ENCODE results near the gene EPHA5. TPM values are rescaled to one million over a fixed set of nuclear protein-coding genes. Genes with fewer than 3 reads are reported as not detected.

EPHA5 gene
- total RNA-seq, 1 experiment from 2014 or later, result 0.11 TPM

DNA sequence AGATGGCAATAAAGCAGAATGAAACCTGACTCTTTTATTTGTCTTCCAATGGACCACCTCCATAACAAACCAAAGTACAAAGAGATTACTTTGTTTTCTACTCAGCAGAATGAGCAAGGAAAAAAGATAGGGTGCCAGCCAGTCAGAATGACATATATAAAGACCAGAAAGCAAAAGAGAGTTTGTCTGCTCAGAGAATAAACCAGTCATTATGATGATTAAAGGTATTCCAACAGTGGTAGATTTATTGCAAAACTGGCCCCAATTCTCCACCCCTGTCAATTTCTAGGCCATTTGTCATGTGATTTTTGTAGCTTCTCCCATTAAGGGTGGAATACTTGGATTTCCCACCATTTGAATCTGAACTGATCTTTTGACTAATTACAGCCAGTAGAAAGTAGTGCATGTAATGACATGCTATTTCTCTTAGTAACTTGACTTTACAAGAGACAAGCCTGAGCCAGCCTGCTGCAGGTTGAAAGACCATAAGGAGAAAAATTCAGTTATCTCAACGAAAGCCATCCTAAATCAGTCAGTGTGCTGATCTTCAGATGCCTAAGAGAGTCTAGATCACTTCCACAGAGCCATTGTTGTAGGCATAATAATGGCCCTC lies 203.1 kb downstream of the EPHA5 start:
- Histone ChIP-seq H3K4me3 (ENCODE audit: low read depth, low read length) (no peak overlapping the region), H3K9me3 (no peaks in the 10 kb centered on the region), H3K27me3 (replicated peaks; ENCODE audit: control insufficient read depth, insufficient read depth, low read length) (no peaks in the 10 kb centered on the region), H3K36me3 (ENCODE audit: control insufficient read depth, insufficient read depth, low read length) (no peaks in the 10 kb centered on the region), H3K4me1 (no peaks in the 10 kb centered on the region)
- Mint-ChIP-seq H3K27ac (ENCODE audit: unreplicated experiment) (no peak overlapping the region), H3K4me1 (ENCODE audit: low read depth, unreplicated experiment) (no peaks in the 10 kb centered on the region), H3K9me3 (ENCODE audit: unreplicated experiment) (no peaks in the 10 kb centered on the region), H3K36me3 (ENCODE audit: insufficient read depth, unreplicated experiment) (no peaks in the 10 kb centered on the region), H3K4me3 (ENCODE audit: unreplicated experiment) (no peak overlapping the region), H3K27me3 (ENCODE audit: insufficient read depth, unreplicated experiment) (no peaks in the 10 kb centered on the region)
- BruUV-seq (replicated peaks), result no TSS peak
- ChIA-PET CTCF (no interaction called here), POLR2A (no interaction called here)
- DNase-seq, result no peak
- TF ChIP-seq, protein P1, sequence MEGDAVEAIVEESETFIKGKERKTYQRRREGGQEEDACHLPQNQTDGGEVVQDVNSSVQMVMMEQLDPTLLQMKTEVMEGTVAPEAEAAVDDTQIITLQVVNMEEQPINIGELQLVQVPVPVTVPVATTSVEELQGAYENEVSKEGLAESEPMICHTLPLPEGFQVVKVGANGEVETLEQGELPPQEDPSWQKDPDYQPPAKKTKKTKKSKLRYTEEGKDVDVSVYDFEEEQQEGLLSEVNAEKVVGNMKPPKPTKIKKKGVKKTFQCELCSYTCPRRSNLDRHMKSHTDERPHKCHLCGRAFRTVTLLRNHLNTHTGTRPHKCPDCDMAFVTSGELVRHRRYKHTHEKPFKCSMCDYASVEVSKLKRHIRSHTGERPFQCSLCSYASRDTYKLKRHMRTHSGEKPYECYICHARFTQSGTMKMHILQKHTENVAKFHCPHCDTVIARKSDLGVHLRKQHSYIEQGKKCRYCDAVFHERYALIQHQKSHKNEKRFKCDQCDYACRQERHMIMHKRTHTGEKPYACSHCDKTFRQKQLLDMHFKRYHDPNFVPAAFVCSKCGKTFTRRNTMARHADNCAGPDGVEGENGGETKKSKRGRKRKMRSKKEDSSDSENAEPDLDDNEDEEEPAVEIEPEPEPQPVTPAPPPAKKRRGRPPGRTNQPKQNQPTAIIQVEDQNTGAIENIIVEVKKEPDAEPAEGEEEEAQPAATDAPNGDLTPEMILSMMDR (IDR thresholded peaks at IDR 0.05; ENCODE audit: insufficient read depth in 1 of 2, low read depth in 1 of 2, low read length in 1 of 2, severe bottlenecking in 1 of 2, unreplicated experiment in 1 of 2), result no peak
- intact Hi-C loops (cut with micrococcal nuclease; ENCODE audit: unreplicated experiment), result no loop called here

DNA sequence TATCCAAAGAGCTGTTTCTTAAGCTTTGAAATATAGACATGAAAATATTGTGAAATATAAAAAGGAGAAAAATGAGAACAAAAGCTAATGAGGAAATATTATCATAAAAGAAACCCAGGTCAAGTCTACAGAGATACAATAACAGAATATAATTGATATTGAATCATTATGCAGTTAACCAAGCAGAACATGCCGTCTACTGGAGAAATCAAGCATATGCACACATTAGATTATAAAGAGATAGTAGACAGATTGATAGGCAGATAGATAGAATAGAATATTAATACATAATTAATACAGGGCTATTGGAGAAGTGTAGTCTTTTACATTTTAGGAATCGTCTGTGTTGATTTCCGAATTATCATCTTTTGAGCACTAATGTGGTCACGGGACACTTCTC lies 208.5 kb downstream of the EPHA5 start:
- H3K4me3 Mint-ChIP-seq (ENCODE audit: unreplicated experiment), result no peak overlapping the region
- no peak overlapping the region for H3K27ac Mint-ChIP-seq (ENCODE audit: unreplicated experiment)
- H3K36me3 Mint-ChIP-seq (ENCODE audit: insufficient read depth, unreplicated experiment), result no peaks in the 10 kb centered on the region
- H3K4me1 Mint-ChIP-seq (ENCODE audit: low read depth, unreplicated experiment), result no peaks in the 10 kb centered on the region
- H3K27me3 Mint-ChIP-seq (ENCODE audit: insufficient read depth, unreplicated experiment), result peaks cover 4% of the 10 kb centered on the region
- no peak for DNase-seq
- H3K4me3 ChIP-seq (ENCODE audit: low read depth, low read length), result no peak overlapping the region
- H3K9me3 ChIP-seq, result no peaks in the 10 kb centered on the region
- no peaks in the 10 kb centered on the region for H3K9me3 Mint-ChIP-seq (ENCODE audit: unreplicated experiment)
- H3K36me3 ChIP-seq (ENCODE audit: control insufficient read depth, insufficient read depth, low read length), result no peaks in the 10 kb centered on the region
- TF ChIP-seq, protein P1 (IDR thresholded peaks at IDR 0.05; ENCODE audit: insufficient read depth in 1 of 2, low read depth in 1 of 2, low read length in 1 of 2, severe bottlenecking in 1 of 2, unreplicated experiment in 1 of 2), result no peak
- no peaks in the 10 kb centered on the region for H3K4me1 ChIP-seq
- ChIA-PET POLR2A (no interaction called here), CTCF (no interaction called here)
- intact Hi-C loops (cut with micrococcal nuclease; ENCODE audit: unreplicated experiment), result no loop called here
- no TSS peak for BruUV-seq (replicated peaks)
- no peaks in the 10 kb centered on the region for H3K27me3 ChIP-seq (replicated peaks; ENCODE audit: control insufficient read depth, insufficient read depth, low read length)

DNA sequence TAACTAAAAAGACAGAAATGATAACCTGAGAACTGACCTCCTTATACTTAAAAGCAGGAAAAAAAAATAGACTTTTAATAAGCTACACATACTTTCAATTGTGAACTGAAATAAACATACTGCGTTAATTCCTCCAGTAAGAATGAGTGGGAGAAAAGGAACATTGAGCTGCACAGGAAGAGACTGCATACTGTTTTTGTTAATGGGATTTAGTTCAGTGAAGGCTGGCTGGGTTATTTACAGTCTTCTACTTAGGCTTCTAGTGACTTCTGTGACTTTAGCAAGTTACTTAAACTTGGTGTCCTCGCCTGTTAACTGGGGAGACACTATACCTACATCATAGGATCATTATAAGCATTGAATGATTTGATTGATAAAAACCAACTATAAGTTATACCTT lies 213.3 kb downstream of the EPHA5 start:
- DNase-seq, result no peak
- ChIA-PET POLR2A (no interaction called here), CTCF (no interaction called here)
- intact Hi-C loops (cut with micrococcal nuclease; ENCODE audit: unreplicated experiment), result no loop called here
- Mint-ChIP-seq H3K36me3 (ENCODE audit: insufficient read depth, unreplicated experiment) (no peaks in the 10 kb centered on the region), H3K27me3 (ENCODE audit: insufficient read depth, unreplicated experiment) (peaks cover 4% of the 10 kb centered on the region), H3K4me1 (ENCODE audit: low read depth, unreplicated experiment) (no peaks in the 10 kb centered on the region), H3K4me3 (ENCODE audit: unreplicated experiment) (no peak overlapping the region), H3K27ac (ENCODE audit: unreplicated experiment) (no peak overlapping the region), H3K9me3 (ENCODE audit: unreplicated experiment) (no peaks in the 10 kb centered on the region)
- Histone ChIP-seq H3K36me3 (ENCODE audit: control insufficient read depth, insufficient read depth, low read length) (no peaks in the 10 kb centered on the region), H3K27me3 (replicated peaks; ENCODE audit: control insufficient read depth, insufficient read depth, low read length) (no peaks in the 10 kb centered on the region), H3K4me1 (no peaks in the 10 kb centered on the region), H3K9me3 (no peaks in the 10 kb centered on the region), H3K4me3 (ENCODE audit: low read depth, low read length) (no peak overlapping the region)
- TF ChIP-seq, protein P1 (IDR thresholded peaks at IDR 0.05; ENCODE audit: insufficient read depth in 1 of 2, low read depth in 1 of 2, low read length in 1 of 2, severe bottlenecking in 1 of 2, unreplicated experiment in 1 of 2), result no peak
- BruUV-seq (replicated peaks), result no TSS peak
